ENCODE measurements around the gene ANKUB1.

- TF ChIP-seq NFYB (CRISPR knock-in tag; conservative IDR thresholded peaks at IDR 0.05; ENCODE audit: low read depth) (no peak), CTCF (IDR thresholded peaks at IDR 0.05) (no peak), MAX (CRISPR knock-in tag; IDR thresholded peaks at IDR 0.05) (no peak), ZNF423 (CRISPR knock-in tag; IDR thresholded peaks at IDR 0.05) (no peak), NR3C1 (CRISPR knock-in tag; conservative IDR thresholded peaks at IDR 0.05; ENCODE audit: low read depth) (no peak), ZNF317 (CRISPR knock-in tag; IDR thresholded peaks at IDR 0.05; ENCODE audit: borderline replicate concordance, low read depth) (no peak), PREB (CRISPR knock-in tag; IDR thresholded peaks at IDR 0.05; ENCODE audit: borderline replicate concordance) (no peak), ZNF281 (CRISPR knock-in tag; IDR thresholded peaks at IDR 0.05) (no peak), ESRRA (CRISPR knock-in tag; IDR thresholded peaks at IDR 0.05; ENCODE audit: borderline replicate concordance) (no peak), USF1 (CRISPR knock-in tag; IDR thresholded peaks at IDR 0.05) (no peak), ATF3 (CRISPR knock-in tag; conservative IDR thresholded peaks at IDR 0.05) (no peak), TCF7 (CRISPR knock-in tag; IDR thresholded peaks at IDR 0.05; ENCODE audit: low read depth) (no peak), CREB1 (CRISPR knock-in tag; IDR thresholded peaks at IDR 0.05) (no peak)
Observed at GRCh38 chr3:149828390-149828789, 36.0 kb upstream of the ANKUB1 start.

Data from WTC11 (cell line).